DMS153 treated with DMSO at 0.1 percent for 48 hours (cell line): ENCODE results near the gene ZNF699.
"Not testable (repeated sequence)": the region's sequence is repeated elsewhere in the genome, so short reads cannot be mapped to it uniquely, and the experiment has no call there.

ENCODE experiments used
- DNase-seq: peaks from one replicate; lab custom pipeline; 2025; ENCODE audit not compliant: unreplicated experiment; lab: John Stamatoyannopoulos, UW

ZNF699 gene

GRCh38 chr19:9289231-9289884 lies 20.3 kb downstream of the ZNF699 start:
- no peak for DNase-seq

DNA sequence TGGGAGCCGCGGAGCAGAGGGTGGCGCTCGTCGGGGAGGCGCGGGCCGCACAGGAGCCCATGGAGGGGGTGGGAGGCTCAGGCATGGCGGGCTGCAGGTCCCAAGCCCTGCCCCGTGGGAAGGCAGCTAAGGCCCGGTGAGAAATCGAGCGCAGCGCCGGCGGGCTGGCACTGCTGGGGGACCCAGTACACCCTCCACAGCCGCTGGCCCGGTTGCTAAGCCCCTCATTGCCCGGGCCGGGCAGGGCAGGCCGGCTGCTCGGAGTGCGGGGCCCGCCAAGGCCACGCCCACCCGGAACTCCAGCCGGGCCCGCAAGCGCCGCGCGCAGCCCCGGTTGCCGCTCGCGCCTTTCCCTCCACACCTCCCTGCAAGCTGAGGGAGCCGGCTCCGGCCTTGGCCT lies 26.2 kb downstream of the ZNF699 start:
- not testable (repeated sequence) for DNase-seq

GRCh38 chr19:9251236-9251635 lies 58.4 kb downstream of the ZNF699 start:
- no peak for DNase-seq

DNA sequence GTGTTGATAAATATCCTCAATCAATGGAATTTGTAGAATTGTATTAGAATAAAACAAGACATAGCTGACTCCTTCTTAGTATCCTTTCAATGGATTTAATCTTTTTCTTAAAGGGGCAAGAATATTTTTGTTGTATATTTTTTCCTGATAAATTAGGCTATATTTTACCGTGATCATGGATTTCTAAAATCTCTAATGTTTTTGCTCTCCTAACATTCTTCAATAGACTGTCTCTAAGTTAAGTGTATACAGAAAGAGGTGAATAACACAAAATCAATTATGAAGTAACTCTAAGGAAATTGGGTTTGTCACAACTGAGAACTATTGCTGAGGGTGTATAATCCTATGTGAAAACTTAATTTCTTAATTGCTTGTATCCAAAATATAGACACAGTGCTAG lies 59.0 kb downstream of the ZNF699 start, which contains the start of gene OR7E24:
Gene OR7E24 (plus strand): TSS at position 301 of the 400 bp plus-strand sequence. CDS start 114 bp downstream, outside the sequence.
- no peak for DNase-seq
